HG03280 (cell line): Measurements from ENCODE around the gene ALKBH3.

ENCODE experiments used
- ATAC-seq: cut with Tn5 transposase; IDR thresholded peaks from one replicate; pipeline ENCODE4 v1.9.1; 2021; ENCODE audit warnings: mild to moderate bottlenecking, moderate library complexity; ENCODE audit not compliant: unreplicated experiment

Gene ALKBH3

GRCh38 chr11:43892851-43893250, 12.2 kb downstream of the ALKBH3 start:
- no peak for ATAC-seq

DNA sequence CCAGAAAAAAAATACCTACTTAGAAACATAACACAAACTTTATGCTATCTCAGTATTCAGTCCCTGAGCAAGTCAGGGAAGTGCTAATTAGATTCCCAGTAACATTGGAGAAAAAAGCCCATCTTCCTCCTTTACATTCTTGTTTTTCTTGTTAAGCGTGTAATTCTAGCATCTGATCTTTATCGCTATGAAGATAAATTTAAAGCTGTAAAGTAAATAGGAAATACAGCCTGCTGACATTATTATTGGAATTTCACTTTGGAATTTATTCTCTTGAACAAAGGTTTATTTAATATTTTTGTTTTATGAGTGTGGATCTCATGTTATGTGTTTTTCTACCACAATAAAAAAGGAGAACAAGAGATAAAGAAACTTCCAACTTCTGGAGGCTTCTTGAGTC, 13.9 kb downstream of the ALKBH3 start:
- ATAC-seq = no peak

DNA sequence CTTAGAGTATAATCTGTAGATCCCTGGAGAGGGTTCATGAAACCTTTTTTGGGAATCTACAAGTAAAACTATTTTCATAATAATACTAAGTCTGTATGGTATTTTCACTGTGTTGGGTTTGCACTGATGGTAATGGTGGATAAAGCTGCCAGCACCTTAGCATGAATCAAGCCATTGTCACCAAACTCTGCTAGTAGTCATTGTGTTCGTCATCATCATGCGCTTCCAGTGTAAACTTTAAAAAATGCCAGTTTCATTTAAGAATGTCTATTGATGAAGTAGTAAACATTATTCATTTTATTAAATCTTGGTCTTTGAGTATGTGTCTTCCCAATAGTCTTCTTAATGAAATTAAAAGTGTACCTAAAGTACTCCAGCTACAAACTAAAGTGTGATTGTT, 15.0 kb downstream of the ALKBH3 start:
- ATAC-seq = no peak

GRCh38 chr11:43898574-43898973, 17.9 kb downstream of the ALKBH3 start:
- ATAC-seq = no peak

GRCh38 chr11:43899094-43899493, 18.5 kb downstream of the ALKBH3 start:
- ATAC-seq = no peak

- ATAC-seq = no peak
Measured at GRCh38 chr11:43901551-43901950, 20.9 kb downstream of the ALKBH3 start.

DNA sequence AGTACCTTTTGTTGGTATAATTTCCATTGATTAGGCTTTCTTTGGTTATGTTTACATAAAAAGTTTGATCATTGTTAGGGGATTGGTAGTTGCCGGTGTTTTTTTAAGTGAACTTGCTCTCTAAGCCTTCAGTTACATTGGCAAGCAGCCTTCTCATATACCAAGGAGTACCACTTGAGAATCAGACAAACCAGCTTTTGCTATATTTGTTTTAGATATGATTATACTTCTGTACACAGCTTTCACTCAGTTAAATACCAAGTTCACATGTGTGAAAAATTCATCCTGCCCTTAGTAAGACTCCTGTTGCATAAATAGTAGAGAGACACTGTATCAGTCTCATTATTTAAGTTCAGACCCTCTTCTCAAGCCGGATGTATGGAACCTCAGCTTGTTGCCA, 22.4 kb downstream of the ALKBH3 start:
- no peak for ATAC-seq

- ATAC-seq = no peak
Measured at GRCh38 chr11:43903969-43904368, 23.3 kb downstream of the ALKBH3 start.

DNA sequence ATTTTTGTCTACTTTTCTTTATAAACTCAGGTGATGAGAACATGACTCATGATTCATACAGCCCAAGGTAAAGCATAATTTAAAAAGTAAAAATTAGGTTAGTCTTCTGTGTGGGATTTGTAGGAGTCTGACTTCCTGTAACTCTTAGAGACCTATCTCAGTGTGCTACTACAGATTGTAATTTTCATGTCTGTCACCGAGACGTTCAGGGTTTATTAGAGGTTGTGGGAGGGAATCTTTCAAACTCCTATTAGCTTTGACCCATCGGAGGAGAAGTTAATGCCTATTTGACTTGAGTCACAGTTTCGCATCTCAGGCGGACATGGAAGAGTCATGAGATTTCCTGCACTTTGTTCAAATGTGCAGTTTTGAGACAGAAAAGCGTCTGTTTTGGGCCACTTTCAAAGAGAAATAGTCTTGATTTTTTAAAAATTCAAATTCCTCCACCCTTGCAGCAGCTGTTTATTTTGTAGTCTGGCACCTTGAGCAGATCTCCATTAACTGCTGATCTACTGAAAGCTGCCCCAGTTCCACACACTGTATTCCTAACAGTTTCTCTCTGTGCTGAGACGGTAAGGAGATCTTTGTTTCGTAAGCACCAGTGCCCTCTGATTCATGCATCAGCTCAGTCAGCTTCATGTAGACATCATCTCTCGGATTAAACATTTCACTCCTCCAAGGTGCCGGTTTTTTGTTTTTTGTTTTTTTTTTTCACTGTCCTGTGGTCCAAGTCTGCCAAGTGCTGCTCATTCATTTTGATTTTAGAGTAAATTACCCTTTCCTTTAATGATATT, 24.3 kb downstream of the ALKBH3 start:
- no peak for ATAC-seq

DNA sequence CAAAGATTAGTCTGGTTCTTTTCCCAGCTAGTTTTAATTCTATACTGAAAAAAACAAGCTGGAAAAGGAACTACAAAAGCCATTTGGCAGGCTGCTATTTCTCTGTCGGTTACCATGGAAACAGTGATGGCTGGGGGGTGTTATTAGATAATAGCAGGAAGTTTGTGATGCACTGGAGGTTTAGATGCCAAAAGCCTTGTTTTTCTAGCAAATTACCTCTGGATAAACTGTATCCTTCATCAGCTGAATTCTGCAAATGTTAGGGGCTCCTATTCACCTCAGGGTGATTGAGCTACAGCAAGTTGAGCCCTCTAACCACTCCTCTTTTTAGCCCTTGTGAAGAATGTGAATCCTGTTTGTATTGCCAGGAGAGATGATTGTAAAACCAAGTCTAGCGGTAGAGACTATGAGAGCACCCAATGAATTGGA, 25.2 kb downstream of the ALKBH3 start:
- no peak for ATAC-seq

DNA sequence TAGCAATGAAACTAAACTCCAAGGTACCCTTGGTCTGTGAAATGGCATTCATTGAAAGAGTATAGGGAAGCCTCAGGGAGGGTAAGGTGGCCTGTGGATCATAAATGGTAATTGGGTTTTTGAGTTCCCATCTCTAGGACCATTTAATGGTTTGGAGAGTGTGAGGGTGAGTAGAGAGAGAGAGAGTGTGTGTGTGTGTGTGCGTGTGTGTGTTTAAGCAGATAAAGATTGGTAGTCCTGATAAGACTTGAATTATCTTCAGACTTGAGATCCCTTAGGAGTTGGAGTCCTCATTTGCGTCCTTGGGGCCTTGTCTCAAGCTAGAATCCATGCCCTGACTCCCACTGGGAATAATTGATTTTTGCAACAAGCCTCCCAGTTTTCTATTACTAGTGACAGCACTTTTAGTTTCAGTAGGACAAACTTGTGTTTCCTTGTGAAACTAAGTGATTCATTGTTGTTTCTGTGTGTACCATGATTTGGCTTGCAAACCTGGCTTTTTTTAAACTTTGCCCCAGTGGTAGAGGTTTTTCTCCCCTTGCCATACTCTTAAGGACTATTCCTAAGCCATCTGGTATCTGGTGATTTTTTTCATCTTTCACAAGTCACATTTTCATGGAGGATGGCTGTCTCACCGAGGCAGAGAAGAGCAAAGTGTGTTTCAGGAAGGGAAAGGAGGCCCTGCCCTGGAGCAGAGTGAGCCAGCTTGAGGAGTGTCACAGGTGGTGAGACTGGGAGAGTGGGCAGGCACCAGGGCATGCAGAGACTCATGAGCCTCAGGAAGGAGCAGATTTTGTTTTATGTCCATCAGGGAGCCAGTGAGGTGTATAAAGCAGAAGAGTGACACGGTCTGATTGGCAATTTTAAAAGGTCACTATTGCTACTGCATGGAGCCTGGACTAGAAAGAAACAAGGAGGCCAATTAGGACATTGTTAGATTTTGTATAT, 26.7 kb downstream of the ALKBH3 start:
- ATAC-seq = no peak

- ATAC-seq = no peak
Measured at GRCh38 chr11:43908191-43908590, 27.6 kb downstream of the ALKBH3 start.

DNA sequence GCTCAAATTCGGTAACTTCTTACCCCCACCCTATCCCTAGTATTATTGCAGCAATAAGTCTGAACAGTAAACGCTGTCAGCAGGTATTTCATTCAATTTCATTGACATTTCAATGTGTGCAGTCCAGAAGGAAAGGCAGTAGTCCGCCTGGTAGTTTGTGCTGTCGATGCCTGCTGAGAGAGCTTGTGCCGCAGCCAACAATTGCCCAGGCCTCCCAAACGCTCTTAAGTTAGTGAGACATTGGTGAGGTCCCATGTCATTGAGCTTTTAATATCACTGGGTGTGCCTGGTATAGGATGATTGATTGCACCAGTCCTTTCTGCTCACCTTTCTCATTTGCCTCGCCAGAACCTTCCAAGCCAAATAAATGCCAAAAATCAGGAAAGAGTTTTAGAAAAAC, 28.1 kb downstream of the ALKBH3 start:
- ATAC-seq = no peak

- ATAC-seq = no peak
Measured at GRCh38 chr11:43913829-43914380, 33.3 kb downstream of the ALKBH3 start.

DNA sequence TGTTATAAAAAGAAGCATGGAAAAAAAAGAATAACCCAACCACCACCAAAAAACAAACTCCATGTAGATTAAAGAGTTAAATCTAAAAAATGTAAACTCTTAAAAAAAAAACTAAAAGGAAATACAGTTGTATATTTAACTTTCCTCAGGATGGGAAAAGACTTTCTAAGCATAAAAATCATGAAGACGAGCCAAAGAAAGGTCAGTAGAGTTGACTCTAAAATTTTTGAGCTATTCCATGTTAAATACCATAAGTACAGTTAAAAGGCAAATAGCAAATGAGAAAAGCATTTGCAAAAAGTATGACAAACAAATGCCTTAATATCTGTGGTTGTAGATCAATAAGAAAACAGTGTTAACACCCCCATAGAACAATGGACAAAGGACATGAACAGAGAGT, 33.8 kb downstream of the ALKBH3 start:
- ATAC-seq = no peak

DNA sequence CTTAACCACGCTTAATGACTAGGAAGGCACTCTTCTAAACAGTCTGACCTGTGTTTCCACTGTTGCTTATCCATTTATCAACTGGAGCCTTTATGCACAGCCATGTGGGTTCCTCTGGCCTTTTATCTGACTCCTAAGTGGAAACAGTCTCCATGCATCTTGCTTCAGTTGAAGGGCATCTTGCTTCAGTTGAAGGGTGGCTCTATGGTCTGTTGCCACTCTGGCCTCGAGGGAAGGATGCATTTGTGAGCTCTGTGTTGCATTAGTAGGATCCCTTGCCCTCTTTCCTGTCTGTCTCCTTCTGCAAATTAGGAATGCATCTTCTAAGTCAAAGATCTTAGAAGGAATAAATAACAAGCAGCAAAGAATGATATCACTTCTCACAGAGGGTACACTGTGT, 36.0 kb downstream of the ALKBH3 start:
- no peak for ATAC-seq

DNA sequence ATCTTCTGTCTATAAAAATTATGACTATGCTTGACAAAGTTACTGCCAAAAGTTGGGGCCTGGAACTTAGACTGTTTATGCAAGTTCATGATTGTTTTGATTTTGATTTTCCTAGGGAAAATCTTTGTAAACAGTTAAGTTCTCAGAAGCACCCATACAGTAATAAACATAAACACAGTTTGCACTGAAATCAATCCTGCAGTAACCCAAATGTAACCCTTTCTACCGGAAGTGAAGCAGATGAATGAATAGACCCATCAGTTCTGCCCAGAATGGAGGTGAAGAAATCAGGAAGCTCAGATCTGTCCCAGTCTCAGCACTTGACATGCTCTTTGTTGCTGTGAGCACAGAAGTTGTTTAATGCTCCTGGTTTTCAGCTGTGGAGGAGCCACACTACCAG, 37.2 kb downstream of the ALKBH3 start:
- ATAC-seq = no peak

GRCh38 chr11:43918662-43919061, 38.0 kb downstream of the ALKBH3 start:
- ATAC-seq = no peak

DNA sequence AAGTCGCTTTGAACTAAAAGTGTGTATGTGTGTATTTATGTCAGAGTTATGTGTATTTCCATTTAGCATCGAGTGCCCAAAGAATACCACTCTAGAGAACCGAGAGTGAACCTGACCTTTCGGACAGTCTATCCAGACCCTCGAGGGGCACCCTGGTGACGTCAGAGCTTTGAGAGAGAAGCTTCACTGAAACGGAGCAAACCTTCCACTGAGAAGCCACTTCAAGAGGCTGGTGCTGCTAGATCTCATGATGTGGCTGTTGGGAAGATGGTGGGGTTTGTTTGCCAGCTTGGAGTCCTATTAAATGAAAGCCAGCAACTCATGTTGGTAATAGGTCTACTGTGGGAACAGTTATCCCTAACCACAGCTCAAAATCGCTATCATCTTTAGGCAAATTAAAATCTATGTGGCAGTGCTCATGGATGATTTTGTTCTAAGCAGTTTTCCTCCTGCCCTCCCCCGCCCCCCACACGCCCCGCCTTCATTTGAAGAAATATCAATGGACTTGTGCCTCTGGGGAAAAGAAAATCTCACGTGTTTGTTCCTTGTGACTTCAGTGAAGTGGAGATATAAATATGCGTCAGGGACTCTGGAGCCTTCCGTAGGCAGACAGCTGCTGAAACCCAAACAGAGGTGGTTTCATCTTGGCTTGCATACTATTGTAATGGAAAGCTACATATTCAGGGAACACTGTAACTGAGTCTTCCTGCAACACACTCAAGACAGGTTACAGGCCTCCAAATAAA, 39.4 kb downstream of the ALKBH3 start:
- no peak for ATAC-seq

GRCh38 chr11:43920598-43921419, 40.2 kb downstream of the ALKBH3 start:
- ATAC-seq = no peak
